Activated T-cell treated with anti-CD3 and anti-CD28 coated beads, Interleukin-2, amount 50 U/mL, for 72 hours (primary cell): ENCODE results near the gene HSD17B4. TPM values are rescaled to one million over a fixed set of nuclear protein-coding genes. Genes with fewer than 3 reads are reported as not detected.

Experiments
- ATAC-seq, 2 donors: fragments of 150-1000 bp; cut with Tn5 transposase; replicated peaks in 1 of 2; 2 replicates each; pipeline ENCODE4 v1.10.0; 2021; ENCODE audit warnings: moderate library complexity in 2 of 2, mild to moderate bottlenecking in 1 of 2
- DNase-seq, 2 donors: peaks; one replicate each; pipeline ENCODE4 v3.0.0; 2021 to 2022; ENCODE audit warnings: mixed read lengths in 1 of 2
- H3K27ac Mint-ChIP-seq: one replicate; pipeline ENCODE4 v1.8.0; 2022; ENCODE audit warnings: mild to moderate bottlenecking, moderate library complexity, mixed read lengths
- H3K27me3 Mint-ChIP-seq: one replicate; pipeline ENCODE4 v1.8.0; 2022; ENCODE audit warnings: low read depth, mixed read lengths
- H3K36me3 Mint-ChIP-seq, 2 donors: one replicate each; pipeline ENCODE4 v1.8.0; 2022; ENCODE audit warnings: mixed read lengths in 2 of 2, mild to moderate bottlenecking in 1 of 2; ENCODE audit not compliant: insufficient read depth in 2 of 2
- H3K4me1 Mint-ChIP-seq: one replicate; pipeline ENCODE4 v1.8.0; 2022; ENCODE audit warnings: low read depth, mixed read lengths
- H3K4me3 Mint-ChIP-seq, 2 donors: one replicate each; pipeline ENCODE4 v1.8.0; 2022; ENCODE audit warnings: mild to moderate bottlenecking in 2 of 2, mixed read lengths in 2 of 2, moderate library complexity in 2 of 2
- H3K9me3 Mint-ChIP-seq, 2 donors: one replicate each; pipeline ENCODE4 v1.8.0; 2022; ENCODE audit warnings: mixed read lengths in 2 of 2
- total RNA-seq, 2 donors: library from RNA; stranded (reverse); gene quantifications; one replicate each; pipeline ENCODE4 v1.2.3, GENCODE V29; 2022

HSD17B4 gene
- total RNA-seq, 2 donors from 2014 or later, result 63.1 to 90.6 TPM

DNA sequence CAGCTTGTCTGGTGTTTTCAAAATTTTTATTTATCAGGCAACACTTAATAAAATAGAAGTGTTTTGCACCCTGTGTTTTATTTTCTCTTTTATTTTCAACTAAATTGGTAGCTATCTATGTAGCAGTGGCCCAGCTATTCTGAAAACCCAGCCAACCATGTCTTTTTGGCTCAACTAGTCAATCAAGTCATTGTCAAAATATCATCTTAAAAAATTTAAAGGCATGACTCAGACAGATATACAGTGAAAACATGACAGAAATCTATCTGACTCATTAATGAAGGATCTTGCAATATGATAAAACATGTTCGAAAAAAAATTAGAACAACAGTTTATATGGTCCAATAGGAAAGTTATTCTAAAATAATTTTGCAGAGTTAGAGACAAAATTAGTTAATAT lies 75.1 kb downstream of the HSD17B4 start:
- Mint-ChIP-seq H3K27ac (no peak overlapping the region), H3K4me1 (no peaks in the 10 kb centered on the region), H3K4me3 (no peak overlapping the region), H3K27me3 (no peaks in the 10 kb centered on the region), H3K9me3 (no peaks in the 10 kb centered on the region), H3K36me3 (peaks cover 0 to 1% of the 10 kb centered on the region in 2 donors)
- no peak for DNase-seq
- ATAC-seq, result no peak

DNA sequence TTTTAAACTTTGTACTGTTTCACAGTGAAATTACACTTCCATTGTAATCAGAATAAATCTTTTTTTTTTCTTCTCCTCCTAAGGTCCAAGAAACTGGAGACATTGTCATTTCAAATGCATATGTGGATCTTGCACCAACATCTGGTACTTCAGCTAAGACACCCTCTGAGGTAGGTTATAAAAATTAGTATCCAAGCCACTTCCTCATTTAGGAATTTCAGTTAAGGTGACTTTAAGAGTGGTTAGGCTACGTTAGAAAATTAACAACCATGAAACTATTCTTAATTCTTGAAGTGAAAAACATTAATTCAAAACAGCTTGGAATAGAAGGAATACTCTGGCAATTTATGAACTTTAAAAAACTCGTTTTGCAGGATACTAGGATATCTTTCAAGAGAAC lies 77.5 kb downstream of the HSD17B4 start:
- Mint-ChIP-seq H3K4me1 (no peaks in the 10 kb centered on the region), H3K4me3 (no peak overlapping the region), H3K9me3 (no peaks in the 10 kb centered on the region), H3K36me3 (peaks cover 0 to 1% of the 10 kb centered on the region in 2 donors), H3K27me3 (no peaks in the 10 kb centered on the region), H3K27ac (no peak overlapping the region)
- ATAC-seq, result no peak
- no peak for DNase-seq

DNA sequence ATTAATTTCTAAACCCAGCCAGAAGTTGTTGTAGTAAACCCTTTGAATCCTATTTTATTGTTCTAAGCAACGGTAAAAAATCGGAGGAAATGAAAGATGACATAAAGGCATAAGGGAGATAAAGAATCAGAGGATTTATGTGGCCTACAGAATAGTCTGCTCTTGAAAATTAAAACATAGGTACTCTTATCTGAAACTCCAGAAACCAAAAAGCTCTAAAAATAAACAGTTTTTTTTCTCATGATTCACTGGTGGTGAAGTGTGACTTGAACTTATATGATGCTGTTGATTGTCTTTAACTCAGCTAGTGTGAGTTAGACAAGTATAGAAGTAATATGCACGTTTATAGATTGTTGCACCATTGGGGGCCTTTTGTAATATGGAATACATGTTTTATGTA lies 80.3 kb downstream of the HSD17B4 start:
- Mint-ChIP-seq H3K4me1 (no peaks in the 10 kb centered on the region), H3K9me3 (no peaks in the 10 kb centered on the region), H3K27ac (no peak overlapping the region), H3K4me3 (no peak overlapping the region), H3K36me3 (peaks cover 0 to 1% of the 10 kb centered on the region in 2 donors), H3K27me3 (no peaks in the 10 kb centered on the region)
- DNase-seq (no peak), ATAC-seq (no peak)

DNA sequence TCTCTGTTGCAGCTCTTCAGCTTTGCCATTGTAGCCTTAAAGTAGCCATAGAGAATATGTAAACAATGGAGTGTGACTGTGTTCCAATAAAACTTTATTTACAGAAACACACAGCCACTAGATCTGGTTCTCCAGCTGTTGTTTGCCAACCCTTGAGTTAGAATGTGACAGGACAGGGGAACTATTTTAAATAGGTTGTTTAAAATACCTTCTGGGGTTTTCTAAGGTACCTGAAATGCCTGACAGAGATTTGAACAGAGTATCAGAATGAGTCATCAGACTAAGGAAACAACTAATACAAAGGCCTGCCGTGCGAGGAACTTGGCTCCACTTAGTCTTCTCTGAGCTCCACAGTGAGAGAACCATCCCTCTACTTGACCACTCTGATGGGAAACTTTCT lies 85.4 kb downstream of the HSD17B4 start:
- Mint-ChIP-seq H3K4me1 (peaks cover 7% of the 10 kb centered on the region), H3K9me3 (no peaks in the 10 kb centered on the region), H3K27me3 (no peaks in the 10 kb centered on the region), H3K36me3 (peaks cover 2 to 6% of the 10 kb centered on the region in 2 donors), H3K27ac (no peak overlapping the region), H3K4me3 (no peak overlapping the region)
- DNase-seq, result peak in 1 of 2 donors; percentile 1
- peak; percentile 53 to 56 for ATAC-seq

DNA sequence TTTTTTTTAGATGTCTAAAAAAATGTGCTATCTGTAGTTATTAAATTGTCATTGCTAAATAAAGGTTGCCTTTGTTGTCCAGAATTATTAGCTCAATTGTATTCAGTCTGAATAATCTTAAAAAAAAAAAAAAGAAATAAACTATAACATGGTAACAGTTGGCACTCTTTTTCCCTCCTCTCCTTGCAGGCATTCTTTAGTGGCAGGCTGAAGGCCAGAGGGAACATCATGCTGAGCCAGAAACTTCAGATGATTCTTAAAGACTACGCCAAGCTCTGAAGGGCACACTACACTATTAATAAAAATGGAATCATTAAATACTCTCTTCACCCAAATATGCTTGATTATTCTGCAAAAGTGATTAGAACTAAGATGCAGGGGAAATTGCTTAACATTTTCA lies 89.4 kb downstream of the HSD17B4 start:
- no peak overlapping the region for H3K4me3 Mint-ChIP-seq

DNA sequence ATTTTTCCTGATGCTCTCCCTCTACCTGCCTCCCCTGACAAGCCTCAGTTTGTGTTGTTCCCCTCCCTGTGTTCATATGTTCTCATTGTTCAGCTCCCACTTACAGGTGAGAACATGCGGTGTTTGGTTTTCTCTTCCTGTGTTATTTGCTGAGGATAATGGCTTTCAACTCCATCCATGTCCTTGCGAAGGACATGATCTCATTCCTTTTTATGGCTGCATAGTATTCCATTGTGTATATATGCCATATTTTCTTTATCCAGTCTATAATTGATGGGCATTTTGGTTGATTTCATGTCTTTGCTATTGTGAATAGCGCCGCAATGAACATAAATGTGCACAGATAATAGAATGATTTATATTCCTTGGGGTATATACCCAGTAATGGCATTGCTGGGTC lies 99.5 kb downstream of the HSD17B4 start:
- Mint-ChIP-seq H3K27me3 (no peaks in the 10 kb centered on the region), H3K27ac (no peak overlapping the region), H3K4me1 (no peaks in the 10 kb centered on the region), H3K4me3 (no peak overlapping the region), H3K9me3 (peaks cover 5 to 6% of the 10 kb centered on the region in 2 donors), H3K36me3 (peaks cover 2% of the 10 kb centered on the region in 2 donors)
- ATAC-seq, result no peak
- no peak for DNase-seq

More for the DNA sequence above, 89.4 kb downstream of the HSD17B4 start:
- ATAC-seq, result no peak
- Mint-ChIP-seq H3K36me3 (peaks cover 2 to 6% of the 10 kb centered on the region in 2 donors), H3K27ac (no peak overlapping the region), H3K27me3 (no peaks in the 10 kb centered on the region), H3K9me3 (no peaks in the 10 kb centered on the region), H3K4me1 (peaks cover 7% of the 10 kb centered on the region)
- no peak for DNase-seq

DNA sequence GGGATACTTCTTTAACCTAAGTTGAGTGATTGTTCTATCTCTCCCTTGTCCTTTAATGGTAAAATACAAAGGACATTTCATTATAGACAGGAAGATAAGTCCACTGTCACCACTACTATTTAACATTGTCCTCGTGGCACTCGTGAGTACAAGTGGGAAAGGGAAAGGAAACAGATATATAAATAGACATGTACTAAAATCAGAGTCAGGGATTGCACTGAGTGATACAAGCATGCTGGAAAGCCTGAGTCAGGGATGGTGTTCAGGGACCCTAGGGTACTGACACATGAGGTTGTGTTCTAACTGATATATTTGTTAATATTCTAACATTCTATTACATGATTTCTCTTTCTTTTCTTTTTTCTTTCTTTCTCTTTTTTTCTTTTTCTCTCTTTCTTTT lies 102.3 kb downstream of the HSD17B4 start:
- Mint-ChIP-seq H3K36me3 (peaks cover 5 to 6% of the 10 kb centered on the region in 2 donors), H3K4me1 (no peaks in the 10 kb centered on the region), H3K9me3 (peaks cover 8 to 11% of the 10 kb centered on the region in 2 donors), H3K27me3 (no peaks in the 10 kb centered on the region), H3K4me3 (no peak overlapping the region), H3K27ac (no peak overlapping the region)
- DNase-seq (no peak), ATAC-seq (no peak)

DNA sequence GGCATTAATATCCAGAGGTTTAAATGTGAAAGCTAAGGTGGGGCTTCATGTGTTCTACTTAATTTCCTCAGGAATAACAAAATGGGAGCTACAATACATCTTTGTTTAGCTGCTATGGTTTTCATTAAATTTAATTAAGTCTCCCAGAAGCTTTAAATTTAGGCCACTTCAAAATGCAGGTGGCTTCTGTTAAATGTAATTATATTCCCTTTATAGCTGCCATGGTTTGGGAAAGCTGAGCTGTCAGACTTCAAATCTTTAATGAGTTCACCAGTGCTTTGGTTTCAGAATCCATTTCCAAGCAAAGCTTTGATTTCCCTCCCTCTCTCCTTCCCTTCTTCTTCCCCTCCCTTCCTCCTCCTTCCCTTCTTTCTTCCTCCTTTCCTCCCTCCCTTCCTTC lies 118.6 kb downstream of the HSD17B4 start:
- Mint-ChIP-seq H3K4me1 (no peaks in the 10 kb centered on the region), H3K27me3 (no peaks in the 10 kb centered on the region), H3K27ac (no peak overlapping the region), H3K4me3 (no peak overlapping the region), H3K9me3 (no peaks in the 10 kb centered on the region), H3K36me3 (no peaks in the 10 kb centered on the region)
- ATAC-seq (no peak), DNase-seq (no peak)

DNA sequence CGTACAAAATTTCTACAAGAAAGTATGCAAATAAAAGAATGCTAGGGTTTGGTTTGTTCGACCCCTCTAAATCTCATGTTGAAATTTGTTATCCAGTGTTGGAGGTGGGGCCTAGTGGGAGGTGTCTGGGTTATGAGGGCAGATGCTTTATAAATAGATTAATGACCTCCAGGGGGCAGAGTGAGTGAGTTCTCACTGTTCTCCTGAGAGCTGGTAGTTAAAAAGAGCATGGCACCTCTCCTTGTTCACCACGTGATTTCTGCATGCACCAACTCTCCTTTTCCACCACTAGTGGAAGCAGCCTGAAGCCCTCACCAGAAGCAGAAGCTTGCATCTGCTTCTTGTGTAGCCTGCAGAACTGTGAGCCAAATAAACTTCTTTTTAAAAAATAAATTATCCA lies 126.6 kb downstream of the HSD17B4 start:
- H3K9me3 Mint-ChIP-seq, result no peaks in the 10 kb centered on the region
- no peak for DNase-seq

DNA sequence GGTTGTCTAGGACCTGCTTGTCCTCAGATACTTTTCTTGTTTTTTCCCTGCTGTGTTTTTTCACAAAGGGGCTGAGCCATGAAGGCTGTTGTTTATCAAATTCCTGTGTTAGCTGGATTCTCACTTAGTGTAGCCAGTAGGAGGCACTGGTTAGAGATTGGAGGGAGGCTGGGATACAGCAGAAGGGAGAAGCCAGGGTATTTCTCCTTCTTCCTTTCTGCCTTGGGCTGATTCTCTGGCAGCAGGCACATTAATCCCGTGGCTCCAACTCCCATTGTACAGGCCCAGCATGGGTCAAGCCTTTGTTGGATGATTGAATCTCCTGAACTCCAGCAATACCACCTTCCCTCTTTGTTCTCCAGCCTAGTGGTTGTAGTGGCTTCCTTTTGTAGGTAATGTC lies 130.7 kb downstream of the HSD17B4 start:
- no peaks in the 10 kb centered on the region for H3K9me3 Mint-ChIP-seq
- H3K4me1 Mint-ChIP-seq, result no peaks in the 10 kb centered on the region
- ATAC-seq, result no peak
- no peak for DNase-seq
- H3K36me3 Mint-ChIP-seq, result no peaks in the 10 kb centered on the region
- H3K4me3 Mint-ChIP-seq, result no peak overlapping the region
- no peak overlapping the region for H3K27ac Mint-ChIP-seq
- no peaks in the 10 kb centered on the region for H3K27me3 Mint-ChIP-seq

More for the DNA sequence above, 126.6 kb downstream of the HSD17B4 start:
- H3K27me3 Mint-ChIP-seq, result no peaks in the 10 kb centered on the region
- H3K36me3 Mint-ChIP-seq, result no peaks in the 10 kb centered on the region
- no peak overlapping the region for H3K4me3 Mint-ChIP-seq
- ATAC-seq, result no peak
- no peak overlapping the region for H3K27ac Mint-ChIP-seq
- no peaks in the 10 kb centered on the region for H3K4me1 Mint-ChIP-seq

DNA sequence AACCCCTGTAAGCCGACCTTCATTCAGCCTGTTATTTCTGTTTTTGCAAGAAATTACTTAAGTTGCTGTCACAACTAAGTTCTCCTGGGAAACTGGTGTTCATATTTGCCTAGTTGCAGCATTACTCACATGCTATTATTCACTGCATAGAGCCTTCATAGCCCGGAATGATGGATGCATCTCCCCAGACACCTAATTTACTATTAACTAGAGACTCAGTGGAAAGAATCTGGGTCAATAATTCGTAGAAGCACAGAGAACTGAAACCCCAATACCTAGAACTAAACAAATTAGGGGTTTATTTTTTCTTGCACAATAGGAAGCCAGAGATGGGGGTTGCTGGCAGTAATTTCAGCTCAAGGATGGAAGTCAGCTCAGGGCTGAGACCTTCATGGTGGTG lies 131.4 kb downstream of the HSD17B4 start:
- H3K4me1 Mint-ChIP-seq, result no peaks in the 10 kb centered on the region
- no peaks in the 10 kb centered on the region for H3K36me3 Mint-ChIP-seq
- no peaks in the 10 kb centered on the region for H3K27me3 Mint-ChIP-seq
- ATAC-seq (no peak), DNase-seq (no peak)
- H3K9me3 Mint-ChIP-seq, result no peaks in the 10 kb centered on the region
- H3K27ac Mint-ChIP-seq, result no peak overlapping the region
- H3K4me3 Mint-ChIP-seq, result no peak overlapping the region

Other genes starting within 250 kb of the HSD17B4 start
- 100 to 1,000 TPM; 117 to 137 TPM for gene TNFAIP8, start 96.5 kb upstream of the HSD17B4 start, total RNA-seq
- gene FAM170A, start 177.1 kb downstream of the HSD17B4 start, total RNA-seq, result not detected